Ramos (cell line): ENCODE measurements around the gene ZFHX3.

Source experiments
- in situ Hi-C: fragments of 300-500 bp; cut with MboI; formaldehyde crosslinking; loops from one replicate; pipeline ENCODE4 v1.14.3; 2022; ENCODE audit warnings: low sequenced_read_pairs; ENCODE audit not compliant: unreplicated experiment

Gene ZFHX3

DNA sequence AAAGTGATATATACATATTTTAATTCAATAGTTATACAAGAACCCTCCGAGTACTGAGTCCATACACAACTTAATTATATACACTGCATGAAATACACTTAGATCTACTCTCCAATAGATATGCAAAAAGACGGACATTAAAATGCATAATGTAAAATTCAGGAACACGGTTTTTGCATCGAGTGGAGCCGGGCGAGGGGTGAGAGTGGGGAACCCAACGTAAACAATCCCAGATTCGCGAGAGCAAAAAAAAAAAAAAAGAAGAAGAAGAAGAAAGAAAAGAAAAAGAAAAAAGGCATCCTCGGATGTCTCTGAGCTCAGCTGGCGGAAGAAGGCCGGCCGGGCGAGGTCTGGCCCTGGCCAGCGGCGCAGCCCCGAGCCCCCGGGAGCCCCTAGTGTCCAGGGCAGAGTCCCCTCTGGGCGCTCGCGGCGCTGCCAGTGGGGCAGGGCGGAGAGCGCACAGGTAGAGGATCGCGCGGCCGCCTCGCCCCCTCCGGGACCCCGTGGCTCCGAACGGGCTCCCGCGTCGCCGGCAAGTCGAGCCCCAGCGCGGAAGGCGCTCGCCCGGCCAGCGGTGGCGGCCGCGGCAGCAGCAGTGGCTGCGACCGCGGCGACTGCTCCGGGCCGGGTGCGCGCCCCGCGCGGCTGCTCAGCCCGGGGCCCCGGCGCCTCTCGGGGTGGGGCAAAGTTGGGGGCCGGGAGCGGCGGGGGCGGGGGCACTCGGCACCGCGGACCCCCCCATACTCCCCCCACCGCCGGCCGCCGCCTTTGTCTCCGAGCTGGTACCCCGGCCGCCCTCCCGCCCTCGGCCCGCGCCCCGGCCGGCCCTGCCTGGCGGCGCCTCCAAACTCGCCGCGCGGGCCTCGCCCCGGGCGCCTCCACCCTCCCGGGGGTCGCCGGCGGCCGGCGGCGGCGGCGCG, 9.6 kb upstream of the ZFHX3 start:
- in situ Hi-C loops = no loop called here

DNA sequence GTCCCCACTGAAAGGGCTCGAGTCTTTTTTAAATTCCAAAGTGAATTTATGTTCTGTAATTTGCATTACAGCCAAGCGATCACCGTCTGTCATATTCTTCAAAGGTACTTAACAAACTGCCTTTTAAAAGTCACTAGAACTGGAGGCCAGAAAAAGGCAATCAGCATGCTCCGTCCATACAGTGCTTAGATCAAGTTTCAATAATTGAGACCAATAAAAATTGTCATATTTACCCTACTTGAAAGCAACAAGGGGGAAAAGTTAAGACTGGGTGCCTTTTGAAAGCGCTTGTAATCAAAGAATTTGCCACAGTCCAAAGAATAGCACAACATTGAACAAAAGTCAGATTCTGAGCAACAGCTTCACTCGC, 9.0 kb upstream of the ZFHX3 start:
- in situ Hi-C loops = no loop called here

DNA sequence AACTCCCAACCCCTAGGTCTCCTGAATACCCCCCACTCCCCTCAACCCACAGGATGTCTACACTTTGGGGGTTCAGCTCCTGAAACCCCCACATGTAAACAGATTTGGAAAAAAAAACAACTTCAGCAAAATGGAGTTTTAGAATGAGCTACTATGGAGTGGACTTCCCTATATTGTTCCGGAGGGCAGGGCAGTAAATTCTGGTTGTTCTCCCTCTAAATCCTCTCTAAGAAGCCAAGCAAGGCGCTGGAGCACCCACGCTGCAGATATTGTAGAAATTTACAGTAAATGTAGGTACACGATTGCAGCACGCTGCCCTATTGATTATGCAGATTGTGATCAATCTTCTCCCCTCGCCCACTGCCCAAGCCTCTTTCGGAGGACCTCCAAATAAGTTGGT, 8.5 kb upstream of the ZFHX3 start:
- in situ Hi-C loops = no loop called here

DNA sequence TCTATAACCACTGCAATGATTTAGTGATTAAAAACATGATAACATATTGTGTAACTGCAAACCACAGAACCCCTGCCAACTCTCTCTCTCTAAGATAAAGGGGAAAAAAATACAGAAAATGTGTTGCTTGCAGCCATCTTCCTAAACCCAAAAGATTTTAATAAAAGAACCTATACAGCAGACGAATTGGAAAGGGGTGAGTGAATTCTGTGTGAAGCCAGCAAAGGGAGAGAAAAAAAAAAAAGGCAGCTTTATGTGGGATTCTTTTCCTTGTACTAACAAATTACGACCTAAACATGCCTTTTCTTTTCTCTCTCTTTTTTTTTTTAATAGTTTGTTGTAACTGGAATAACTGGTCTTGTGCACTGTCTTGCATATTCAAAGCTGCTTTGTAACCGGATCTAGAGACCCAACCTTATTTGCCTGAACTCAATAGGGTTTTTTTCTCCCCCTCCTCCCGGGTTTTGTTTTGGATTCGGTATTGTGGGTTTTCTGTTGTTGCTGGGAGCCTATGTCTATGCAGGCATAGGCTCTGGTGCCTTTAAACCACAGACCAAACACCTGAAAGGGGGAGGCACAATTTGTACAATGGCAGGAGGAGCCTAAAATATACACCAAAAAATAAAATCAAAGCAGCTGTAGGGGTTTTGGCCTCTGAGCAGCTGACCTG, 7.0 kb upstream of the ZFHX3 start:
- in situ Hi-C loops = no loop called here

DNA sequence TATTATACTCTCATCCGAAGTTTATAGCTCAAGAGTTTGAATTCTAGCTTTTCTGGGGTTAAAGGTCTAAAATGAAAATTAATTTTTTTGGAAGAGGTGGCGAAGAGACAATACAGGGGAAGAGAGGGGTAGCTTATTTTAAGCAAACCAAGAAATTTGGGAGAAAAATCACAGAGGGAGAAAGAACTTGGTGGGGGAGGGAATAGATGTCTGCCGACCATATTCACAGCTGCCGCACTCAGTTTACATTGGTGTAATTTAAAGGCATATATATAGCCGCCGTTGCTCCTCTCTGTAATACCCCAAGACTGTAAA, 6.5 kb upstream of the ZFHX3 start:
- in situ Hi-C loops = no loop called here

DNA sequence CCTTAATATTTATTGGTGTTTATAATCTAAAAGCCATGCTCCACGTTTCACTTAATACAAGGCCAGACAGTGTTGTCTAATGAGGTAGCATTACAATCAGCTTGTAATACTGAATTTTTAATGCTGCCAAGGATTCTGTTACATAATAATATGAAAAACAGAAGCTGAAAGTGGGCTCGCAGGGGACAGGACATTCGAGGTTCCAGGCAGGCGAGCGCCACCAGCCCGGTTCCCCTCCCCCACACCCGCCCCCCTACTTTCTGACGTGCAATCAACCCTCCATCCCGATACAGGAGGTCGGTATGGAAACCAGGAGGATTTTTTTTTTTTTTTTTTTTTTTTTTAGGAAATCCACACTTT, 6.2 kb upstream of the ZFHX3 start:
- in situ Hi-C loops = no loop called here

DNA sequence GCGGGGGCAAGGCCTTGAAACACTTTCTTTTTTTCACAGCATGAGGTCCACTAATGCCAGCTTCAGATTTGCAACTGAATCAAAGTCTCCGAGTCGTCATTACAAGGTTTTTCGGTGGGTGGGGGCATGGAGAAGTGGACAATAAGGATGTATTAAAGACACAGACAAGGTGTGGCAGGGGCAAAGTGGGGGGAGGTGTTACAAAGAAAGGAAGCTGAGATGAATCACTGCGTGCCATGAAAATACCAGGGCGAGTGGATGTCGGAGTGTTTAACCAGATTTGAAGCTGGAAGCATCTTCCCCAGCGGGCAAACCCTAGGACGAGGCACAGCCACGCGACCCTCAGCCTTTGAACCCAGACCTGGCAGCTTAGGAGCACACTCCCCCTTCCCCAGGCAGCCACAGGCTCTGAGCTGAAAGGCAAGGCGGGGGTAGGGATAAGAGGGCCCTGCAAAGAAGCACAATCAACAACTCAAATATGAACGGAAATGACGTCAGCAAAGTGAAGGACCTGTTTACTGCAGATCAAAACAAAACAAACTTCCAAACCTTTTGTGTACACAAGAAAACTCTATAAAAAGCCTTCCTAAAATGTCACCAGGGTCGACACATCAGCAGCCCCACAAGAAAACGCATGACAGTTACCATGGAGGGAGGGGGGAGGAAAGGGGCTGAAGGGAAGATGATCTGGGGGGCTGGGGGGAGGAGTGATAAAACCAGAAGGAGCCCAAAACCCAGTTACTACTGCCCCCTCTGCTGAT, 5.6 kb upstream of the ZFHX3 start:
- in situ Hi-C loops = no loop called here

DNA sequence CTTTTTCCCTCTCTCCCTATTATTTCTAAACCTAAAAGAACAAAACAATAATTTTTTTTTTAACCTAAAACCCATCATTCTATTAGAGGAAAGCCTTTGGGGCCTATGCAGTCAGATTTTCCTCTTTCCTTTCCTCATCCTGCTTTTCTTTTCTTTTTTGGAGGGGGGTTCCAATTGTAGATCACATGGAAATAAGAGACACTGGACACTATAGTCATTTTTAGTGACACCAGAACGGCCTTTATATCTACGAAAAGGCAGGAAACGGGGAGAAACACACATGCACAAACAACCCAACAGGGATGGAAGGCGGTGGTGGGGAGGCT, 5.1 kb upstream of the ZFHX3 start:
- in situ Hi-C loops = no loop called here

DNA sequence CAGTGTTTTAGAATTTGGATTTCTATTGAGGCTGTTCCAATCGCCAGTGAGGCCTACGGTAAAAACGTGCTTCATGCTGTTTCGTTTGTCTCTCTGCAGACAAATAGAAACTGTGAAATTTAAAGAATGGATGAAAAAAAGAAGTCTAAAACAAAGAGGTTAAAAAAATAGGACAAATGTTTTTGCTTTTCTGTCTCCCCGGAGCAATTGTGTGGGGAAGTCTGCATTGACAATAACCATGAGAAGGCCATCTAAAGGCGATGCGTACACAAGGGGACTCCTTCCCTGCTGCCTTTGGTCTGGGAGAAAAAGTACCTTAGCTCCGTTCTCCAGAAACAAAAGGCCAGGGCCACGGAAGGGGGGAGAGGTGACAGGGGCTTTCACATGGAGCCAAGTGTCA, 4.6 kb upstream of the ZFHX3 start:
- in situ Hi-C loops = no loop called here

DNA sequence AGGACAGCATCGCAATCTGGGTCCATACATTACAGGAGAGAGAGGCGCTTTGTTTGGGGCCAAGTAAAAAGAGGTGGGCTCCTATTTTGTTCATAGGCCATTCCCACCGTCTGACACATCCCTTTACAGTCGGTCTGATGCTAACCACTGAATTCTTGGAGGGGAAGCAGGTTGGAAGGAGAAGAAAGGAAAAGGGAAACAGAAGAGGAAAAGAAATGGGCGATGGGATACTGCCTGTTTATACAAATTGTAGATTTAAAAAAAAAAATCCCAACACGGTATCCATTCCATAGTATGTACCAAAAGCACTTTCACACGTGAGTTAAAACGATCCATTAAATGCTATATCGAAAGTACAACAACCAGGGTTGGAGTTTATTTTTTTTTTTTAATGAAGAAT, 4.0 kb upstream of the ZFHX3 start:
- in situ Hi-C loops = no loop called here

DNA sequence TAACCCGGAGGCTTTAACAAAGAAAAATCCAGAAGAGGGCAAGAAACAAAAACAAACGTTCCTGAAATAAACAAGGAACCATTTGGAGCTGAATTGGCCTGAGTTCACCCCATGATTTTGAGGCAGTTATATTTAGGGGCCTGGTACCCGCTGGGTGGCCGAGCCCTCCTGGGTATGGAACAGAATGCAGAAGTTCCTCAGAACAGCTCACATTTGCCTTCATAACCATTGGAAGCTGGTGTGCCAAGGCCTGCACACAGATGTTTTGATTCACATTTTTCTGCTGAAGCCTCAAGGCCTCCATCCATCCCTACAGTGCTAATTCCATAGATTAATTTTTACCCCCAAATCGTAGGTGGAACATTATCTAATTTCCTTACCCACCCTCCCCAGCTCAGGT, 3.3 kb upstream of the ZFHX3 start:
- in situ Hi-C loops = no loop called here

DNA sequence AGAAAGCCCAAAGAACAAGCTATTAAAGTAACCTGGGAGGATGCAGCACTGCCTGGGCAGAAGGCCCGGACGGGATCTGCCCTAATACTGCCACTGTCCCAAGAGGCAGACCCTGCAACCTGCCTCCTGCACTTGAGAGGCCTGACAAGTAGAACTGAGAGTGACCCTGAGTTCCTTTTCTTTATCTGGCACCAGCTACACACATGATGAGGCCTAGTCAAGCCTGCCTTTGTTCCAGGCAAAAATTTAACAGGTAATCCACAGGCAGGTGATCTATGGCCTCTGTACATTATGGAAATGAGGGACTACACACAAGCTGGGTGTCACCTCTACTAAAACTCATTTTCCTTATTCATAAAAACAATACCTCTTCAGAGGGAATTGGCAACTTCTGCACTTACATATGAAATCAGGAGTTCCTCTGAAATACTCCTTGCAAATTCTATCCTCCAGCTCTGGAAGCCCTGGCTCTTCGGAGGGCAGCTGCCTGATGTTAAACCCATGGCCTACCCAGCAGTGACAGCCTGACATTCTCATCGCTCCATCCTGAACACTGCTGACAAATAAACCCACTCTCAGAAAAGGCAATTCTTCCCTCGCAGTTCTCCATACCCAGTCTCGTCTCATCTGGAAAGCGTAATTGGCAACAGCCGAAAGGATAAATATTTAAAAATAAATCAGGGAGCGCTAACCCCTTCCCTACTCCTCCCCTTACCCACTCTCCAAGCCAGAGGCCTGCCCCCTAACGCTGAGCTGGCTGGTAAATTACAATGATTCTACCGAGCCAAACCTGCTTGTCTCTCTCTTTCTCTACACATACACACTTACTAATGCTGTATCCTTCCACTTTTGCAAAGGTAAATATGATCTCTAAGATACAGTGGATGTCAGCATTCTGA, 2.5 kb upstream of the ZFHX3 start:
- in situ Hi-C loops = no loop called here

DNA sequence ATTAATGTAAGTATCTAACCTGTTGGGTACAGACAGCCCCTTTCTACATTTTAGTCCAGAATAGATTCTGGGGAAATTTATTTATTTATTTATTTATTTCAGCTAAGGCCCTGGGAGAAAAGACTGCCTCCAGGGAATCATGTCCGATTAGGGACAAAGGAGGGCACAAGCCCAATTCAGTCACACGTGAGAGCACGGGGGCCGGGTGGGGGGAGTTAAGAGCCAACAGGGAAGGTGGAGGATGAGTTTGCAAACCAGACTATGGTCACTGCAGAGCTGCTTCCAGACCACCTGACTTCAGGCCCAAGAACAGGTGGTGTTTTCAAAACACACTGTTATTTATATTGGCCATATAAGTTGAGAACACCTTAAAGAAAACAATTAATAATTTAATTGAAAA, 1.6 kb upstream of the ZFHX3 start:
- in situ Hi-C loops = no loop called here

DNA sequence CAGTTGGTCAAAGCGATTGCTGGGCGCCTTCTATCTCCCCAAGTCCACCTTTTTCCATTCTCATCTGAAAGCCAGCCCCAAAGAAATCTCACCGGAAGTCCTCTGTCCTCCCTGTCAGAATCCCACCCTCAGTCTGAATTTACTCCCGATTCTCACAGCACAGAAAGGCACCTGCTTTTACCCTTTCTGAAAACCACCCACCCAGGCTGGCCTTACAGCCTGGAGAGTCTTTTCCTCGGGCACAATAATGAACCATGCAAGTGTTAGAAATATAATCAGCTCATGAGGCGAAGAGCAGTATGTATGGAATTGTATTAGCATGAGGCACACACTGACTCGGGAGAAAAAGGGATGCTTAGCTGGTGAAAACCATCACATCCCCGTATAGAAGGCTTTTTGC, 1.2 kb upstream of the ZFHX3 start:
- in situ Hi-C loops = no loop called here

DNA sequence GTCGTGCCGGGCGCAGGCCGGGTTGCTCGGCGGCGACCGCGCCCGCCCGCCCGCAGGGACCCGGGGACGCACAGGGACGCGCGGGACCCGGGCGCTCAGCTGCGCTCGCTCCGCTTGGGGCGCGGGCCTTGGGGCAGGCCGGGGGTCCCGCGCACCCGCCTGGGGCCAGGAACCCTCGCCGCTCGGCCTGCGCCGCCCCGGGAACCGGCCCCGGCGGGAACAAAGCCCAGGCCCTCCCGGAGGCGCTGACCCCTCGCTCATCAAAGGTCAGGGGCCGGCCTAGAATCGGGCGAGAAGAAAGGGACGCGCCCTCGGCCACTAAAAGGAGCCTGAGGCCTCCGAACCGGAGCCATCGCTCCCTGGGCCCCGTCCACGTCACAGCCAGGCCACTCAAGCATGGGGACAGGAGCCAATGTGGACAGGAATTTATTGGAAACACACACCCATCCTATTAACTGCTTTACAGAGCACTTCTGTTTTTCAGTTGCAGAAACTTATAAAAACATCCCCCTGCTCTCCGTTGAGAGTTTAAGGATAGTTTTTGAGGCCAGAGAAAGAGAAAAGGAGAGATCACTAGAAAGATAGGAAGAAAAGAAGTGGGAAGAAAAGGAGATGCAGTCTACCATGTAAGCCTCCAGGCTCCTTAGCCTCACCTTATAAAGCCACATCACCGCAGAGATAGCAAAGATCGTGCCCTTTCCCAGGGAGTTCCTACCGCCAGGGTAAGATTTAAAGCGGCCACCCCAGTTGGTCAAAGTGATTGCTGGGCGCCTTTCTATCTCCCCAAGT, 558 bp upstream of the ZFHX3 start:
- in situ Hi-C loops = no loop called here

DNA sequence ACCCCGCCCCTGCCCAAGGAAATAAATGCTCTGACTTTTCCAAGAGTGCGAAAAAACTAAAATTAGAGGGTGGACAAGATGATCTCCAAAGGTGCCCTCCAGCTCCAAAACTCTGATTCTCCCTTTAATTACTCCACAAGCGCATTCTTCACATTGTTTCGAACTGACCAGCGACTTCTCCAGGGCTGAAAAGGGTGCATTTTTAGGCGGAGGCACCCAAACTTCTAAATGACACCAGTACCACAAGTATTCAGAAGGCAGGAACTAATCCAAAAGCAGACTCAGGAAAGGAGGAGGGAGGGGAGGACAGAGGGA, 750 bp downstream of the ZFHX3 start:
- in situ Hi-C loops = no loop called here

DNA sequence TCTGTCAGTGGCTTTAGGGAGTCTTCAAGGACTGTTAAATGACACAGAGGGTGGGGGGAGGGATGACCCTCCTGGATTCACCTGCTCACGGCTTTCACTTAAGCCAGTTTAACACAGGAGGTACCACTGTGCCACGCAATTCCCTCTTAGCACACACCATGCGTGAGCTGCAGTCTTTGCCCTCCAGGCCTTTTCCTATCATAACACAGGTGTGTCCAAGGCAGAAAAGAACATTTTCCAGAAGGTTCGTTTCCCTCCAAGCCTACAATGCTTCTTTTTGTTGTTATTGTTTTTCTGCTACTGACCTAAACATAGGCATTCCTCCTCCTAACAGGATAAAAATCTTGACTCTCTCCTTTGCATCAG, 1.1 kb downstream of the ZFHX3 start:
- in situ Hi-C loops = no loop called here

DNA sequence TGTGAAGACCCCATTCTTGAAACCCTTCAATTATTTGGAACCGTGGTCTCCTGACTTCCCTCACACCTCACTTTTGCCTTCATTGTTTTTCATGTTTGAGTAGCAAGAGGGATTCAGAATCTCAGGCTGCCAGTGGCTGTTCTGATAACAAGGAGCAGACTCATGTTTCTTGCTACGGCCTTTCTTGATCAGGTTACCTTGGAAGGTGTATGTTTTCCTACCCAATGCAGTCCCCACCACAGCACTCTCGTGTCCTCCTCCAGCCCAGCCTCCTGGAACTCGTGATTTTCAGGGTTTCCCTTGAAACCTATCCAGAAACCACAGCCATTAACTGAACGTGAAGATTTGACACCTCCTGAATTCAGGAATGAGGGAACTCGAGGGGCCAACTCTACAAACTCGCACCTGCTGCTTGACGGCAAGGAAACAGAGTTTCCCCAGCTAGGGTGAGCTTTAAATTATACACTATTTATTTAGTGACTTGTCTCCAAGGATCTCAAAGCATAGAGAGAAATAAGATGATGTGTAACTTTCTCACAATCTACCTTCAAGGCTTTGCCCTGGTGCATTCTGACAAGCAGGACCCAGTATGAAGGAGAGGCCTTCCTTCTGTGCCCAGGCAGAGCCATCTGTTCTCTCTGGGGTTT, 1.6 kb downstream of the ZFHX3 start:
- in situ Hi-C loops = no loop called here

DNA sequence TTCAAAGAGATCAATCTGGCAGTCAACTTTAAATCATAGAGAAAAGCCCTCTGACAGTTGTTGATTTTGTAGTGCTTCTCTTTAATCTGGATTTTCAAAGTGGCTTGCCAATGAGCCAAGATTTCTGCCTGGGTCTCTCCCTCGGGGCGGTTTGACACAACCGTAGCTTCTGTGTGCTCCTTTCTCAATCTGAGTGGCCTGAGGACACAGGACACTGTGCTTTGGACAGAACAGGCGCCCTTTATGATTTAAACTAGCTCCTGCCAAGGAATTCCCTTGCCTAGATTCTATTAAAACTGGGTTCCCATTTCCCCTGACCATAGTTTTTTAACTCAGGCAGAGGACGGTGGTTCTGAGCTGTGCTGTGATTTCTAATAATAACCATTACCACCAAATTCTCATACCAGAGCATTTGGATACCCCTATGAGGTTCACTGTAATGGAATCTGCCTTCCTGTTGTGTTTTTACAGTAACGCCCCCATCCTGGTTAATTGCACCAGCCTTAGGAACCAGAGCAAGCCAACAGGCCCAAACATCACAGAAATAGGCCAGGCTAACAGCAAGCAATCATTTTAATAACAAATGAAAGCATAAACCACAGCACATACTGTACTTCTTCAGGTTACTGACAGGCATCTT, 4.0 kb downstream of the ZFHX3 start:
- in situ Hi-C loops = no loop called here
